NCI-H128 (cell line): ENCODE data around the gene WBP4.
"Not testable (repeated sequence)": the region's sequence is repeated elsewhere in the genome, so short reads cannot be mapped to it uniquely, and the experiment has no call there.

ENCODE experiments used
- DNase-seq: peaks from one replicate; lab custom pipeline; 2025; ENCODE audit not compliant: unreplicated experiment; lab: John Stamatoyannopoulos, UW

Gene WBP4

DNA sequence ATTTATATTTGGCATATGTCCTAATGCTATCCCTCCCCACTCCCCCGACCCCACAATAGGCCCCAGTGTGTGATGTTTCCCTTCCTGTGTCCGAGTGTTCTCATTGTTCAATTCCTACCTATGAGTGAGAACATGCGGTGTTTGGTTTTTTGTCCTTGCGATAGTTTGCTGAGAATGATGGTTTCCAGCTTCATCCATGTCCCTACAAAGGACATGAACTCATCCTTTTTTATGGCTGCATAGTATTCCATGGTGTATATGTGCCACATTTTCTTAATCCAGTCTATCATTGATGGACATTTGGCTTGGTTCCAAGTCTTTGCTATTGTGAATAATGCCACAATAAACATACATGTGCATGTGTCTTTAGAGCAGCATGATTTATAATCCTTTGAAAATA lies 18.9 kb upstream of the WBP4 start:
- DNase-seq = not testable (repeated sequence)

DNA sequence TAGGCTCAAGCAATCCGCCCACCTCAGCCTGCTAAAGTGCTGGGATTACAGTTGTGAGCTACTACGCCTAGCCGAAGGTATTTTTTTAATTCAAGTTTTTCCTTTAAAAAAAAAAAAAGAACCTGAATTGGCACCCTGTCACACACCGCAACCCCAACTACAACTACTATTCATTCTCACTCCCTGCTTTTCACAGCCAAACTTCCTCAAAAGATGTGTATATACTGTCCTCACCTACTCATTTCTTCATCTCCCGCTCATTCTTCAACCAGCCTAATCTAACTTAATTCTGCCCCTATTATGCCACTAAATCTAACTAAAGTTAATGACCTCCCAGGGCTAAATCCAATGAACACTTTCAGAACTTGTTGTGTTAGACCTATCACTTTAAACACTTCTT lies 12.7 kb upstream of the WBP4 start:
- no peak for DNase-seq

DNA sequence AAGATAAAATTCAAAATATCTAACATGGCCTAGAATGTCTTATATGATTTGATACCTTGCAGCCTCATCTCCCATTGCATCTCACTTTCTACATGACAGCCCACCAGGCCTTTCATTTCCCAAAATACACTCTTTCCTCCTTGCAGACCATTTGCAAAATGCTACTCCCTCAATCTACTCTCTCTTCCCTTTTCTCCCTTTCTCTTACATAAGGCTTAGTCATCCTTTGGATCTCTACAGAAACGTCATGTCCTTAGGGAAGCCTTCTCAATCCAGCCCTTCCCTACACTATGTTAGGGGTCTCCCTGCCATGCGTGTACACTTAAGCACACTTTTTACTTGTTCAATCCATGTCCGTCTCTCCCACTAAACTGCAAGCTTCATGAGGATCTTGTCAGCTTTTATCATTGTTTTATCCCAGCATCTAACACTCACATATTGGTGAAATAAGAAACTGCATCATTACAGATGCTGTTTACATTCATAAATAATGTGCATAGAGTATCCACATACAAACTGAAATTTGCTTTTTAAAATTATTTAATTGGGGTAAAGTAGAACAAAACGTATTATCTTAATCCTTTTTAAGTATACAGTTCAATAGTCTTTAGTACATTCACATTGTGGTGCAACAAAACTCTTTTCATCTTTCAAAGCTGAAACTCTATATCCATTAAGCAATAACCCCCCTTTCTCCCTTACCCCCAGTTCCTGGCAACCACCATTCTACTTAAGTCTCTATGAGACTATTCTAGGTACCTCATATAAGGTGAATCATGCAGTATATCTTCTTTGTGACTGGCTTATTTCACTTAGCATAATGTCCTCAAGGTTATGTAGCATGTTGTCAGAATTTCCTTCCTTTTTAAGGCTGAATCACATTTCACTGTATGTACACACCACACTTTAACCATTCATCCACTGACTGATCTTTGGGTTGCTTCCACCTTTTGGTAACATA lies 11.5 kb upstream of the WBP4 start:
- no peak for DNase-seq

DNA sequence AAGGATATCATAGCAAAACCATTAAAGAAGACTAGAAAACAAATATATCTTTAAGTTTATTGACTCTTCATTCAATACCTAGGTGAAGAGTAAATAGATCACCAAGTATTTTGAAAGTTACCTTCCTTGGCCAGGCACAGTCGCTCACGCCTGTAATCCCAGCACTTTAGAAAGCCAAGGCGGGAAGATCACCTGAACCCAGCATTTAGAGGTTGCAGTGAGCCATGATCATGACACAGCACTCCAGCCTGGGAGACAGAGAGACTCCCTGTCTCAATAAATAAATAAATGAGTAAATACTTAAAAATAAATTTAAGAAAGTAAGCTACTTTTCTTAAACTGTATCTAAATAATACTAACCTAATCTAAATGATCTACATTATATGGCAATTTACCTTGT lies 8.9 kb upstream of the WBP4 start:
- no peak for DNase-seq

DNA sequence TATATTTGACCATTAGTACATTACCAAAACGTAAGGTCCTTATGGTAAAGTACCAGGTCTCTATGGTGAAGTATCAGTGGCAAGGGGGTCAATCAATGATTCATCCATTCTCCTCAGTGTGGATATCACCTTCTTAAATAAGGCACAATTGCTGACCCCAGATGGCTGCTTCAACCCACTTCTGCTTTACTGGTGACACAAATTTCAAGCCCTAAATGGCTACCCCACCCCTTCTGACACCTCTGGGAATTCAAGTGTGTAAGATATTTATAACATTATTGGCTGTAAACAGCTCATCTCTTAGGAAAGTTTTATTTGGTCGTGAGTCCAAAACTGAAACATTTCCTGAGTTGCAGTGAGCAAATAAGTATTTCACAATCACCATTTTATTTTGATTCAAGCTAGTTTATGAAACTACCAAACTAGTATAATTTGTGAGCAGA lies 7.9 kb upstream of the WBP4 start:
- DNase-seq = no peak

DNA sequence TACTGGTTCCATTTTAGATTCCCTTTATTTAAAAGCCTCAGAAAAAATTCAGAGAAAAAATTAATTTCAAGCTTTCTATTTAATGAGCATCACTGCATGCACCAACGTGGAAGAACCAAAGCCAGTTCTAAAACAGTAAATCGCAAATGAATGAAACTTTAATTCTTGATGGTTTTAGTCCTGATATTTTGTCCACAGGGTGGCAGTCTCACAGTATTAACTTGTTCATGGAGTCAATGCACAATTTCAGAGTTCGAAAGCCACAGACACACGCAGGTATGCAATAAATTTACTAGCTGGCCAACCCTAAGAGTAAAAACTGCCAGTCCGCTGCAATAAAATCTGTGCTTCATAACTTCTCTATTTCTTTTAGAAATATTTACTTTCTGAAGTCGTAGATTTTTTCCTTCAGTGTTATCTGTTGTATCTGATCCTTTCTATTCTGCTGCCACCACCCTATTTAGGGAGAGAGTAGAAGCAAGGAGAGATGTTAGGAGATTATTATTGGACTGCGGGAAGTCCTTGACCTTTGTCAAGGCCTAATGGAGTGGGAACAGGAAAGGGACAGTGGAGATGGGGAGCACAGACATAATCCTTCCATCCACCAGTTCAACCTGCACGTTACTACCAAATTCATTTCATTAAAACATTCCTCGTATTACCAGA lies 7.0 kb upstream of the WBP4 start:
- no peak for DNase-seq

DNA sequence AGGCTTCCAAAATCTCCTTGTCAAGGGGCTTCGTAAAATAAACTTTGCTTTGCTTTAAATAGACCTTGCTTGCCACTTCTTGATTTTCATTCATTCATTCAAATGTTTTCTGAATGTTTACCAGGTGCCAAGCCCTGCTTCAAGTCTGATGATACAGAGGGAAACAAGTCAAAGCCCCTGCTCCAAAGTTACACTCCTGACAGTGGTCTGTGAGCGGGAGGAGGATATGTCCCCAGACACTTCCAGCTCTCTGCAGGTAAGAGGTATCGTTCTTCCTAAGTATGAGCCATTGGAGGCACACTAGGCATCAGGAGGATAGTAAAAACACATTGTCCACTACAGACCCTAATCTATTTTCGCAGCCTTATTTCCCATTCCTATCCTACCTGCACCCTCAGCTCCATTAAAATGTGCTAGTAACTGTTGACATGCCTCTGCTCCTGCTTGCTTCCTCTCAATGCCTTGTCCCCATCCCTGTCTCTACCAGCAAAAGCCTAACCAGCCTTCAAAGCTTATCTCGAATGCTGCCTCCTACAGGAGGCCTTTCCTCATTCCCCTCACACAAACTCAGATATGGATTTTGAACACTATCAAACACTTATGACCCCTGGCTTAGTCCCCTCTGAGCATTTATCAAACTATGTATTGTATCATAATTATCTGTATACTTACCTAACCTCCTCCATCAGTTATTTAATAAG lies 6.2 kb upstream of the WBP4 start:
- no peak for DNase-seq

DNA sequence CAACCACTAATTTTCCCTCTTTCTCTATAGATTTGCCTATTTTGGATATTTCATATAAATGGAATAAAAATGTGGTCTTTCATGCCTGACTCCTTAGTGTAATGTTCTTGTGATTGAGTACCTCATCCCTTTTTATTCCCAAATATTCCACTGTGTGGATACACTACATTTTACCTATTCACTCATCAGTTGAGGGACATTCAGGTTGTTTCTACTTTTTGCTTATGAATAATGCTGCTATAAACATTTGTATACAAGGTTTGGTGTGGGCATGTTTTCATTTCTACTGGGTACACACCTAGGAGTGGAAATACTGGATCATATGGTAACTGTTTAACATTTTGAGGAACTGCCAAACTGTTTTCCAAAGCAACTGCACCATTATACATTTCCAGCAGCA lies 5.1 kb upstream of the WBP4 start:
- DNase-seq = no peak

DNA sequence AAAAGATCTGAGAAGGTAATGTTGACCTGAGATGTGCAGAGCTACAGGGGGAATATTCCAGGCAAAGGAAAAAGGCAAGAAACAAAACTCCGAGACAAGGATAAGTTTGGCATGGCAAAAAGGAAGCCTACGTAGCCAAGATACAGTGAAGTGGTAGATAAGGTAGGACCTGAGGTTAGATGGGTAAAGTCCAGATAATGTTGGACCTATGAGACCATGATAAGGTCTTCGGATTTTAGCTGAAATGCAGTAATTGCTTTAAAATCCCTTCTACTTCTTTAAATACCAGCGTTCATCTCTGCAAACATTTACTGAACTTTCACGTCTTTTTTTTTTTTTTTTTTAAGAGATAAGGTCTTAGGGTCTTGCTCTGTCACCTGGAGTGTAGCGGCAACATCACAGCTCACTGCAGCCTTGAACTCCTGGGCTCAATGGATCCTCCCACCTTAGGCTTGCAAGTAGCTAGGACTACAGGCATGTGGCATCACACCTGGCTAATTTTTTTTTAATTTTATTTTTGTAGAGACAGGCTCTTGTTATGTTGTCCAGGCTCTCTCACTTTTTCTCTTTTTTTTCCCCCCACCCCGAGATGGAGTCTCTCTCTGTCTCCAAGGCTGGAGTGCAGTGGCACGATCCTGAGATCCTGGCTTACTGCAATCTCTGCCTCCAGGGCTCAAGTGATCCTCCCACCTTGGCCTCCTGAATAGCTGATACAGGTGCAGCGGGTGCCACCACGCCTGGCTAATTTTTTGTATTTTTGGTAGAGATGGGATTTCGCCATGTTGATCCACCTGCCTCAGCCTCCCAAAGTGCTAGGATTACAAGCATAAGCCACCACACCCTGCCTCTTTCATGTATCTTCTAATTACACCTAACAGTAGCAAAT lies 4.2 kb upstream of the WBP4 start:
- DNase-seq = no peak

DNA sequence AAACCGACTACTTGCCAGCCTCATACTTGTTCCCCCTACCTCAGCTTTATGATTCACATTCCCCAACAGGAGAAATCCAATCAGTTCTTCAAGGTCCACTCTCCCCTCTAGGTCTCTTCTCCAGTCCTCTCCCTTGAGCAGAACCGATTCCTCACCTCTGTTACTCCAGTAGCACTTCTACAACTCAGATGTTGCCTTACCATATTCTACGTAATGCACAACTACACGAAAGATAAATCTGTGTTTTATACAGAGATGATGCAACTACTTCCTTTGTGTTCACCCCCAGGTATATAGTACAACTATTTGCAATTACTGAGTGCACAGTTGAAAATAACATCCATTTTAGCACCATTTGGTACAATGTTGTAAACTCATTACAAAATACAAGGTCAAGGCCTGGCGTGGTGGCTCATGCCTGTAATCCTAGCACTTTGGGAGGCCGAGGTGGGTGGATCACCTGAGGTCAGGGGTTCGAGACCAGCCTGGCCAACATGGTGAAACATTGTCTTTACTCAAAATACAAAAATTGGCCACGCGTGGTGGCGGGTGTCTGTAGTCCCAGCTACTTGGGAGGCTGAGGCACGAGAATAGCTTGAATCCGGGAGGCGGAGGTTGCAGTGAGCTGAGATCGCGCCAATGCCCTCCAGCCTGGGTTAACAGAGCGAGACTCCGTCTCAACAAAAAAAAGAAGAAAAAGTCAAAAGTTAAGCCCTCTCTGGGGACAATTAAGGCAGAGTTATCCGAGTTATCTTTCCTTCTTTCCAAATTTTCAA lies 2.8 kb upstream of the WBP4 start:
- DNase-seq = no peak

DNA sequence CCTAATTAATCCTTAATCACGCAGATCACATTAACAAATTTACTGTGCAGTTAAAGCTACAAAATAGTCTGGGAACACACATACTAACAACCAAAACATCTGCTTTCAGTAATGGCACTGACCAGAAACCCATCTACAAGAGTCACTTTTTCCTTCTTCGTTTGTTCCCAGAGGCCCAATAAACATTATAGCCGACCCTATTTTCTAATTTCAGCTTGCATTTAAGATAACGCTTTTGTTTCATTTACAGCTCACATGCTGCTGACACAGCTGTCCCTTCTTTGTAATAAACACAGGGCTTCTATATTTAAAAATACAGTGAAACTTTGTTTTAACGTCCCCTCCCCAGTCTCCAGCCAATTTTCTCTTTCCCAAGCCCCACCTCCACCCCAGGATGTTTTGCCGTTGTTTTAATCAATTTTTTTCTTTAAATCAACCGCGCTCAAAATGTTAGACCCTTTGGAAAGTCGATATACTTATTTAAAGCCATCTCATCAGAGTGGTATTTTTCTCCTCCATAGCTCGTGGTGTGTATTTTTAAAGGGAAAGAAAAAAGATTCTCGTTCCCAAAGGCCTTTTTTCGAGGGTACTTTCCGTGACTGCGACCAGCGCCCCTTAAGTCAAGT lies 1.7 kb upstream of the WBP4 start:
- DNase-seq = peak; percentile 11

DNA sequence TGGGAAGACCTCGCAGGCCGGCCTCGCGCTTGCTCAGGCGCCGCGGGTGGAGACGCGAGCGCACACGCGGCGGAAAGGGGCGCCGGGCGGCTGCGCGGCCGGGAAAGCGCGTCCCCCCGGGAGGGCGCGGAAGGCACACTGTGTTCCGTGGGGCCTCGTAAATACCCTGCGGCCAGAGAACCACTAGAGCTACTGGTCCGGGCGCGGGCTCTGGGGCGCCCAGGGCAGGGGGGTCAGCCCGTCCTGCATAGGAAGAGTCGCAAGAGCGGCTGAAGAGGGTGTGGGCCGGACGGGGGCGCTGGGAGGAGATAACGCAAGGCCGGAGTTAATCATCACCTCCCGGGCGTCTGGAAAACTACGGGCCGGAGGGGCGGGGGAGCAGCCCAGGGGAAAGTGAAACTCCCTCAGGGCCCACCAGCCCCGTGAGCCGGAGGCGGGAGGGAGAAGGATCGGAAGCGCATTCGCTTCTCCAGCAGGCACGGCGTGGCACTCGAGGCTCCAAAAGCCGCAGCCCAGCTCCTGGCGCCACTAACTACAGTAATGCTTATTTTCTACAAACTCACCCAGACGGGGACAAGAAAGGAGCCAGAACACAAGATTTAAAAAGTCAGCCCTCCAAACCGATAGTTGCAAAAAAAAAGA lies 1.1 kb upstream of the WBP4 start:
- peak; percentile 78 for DNase-seq

DNA sequence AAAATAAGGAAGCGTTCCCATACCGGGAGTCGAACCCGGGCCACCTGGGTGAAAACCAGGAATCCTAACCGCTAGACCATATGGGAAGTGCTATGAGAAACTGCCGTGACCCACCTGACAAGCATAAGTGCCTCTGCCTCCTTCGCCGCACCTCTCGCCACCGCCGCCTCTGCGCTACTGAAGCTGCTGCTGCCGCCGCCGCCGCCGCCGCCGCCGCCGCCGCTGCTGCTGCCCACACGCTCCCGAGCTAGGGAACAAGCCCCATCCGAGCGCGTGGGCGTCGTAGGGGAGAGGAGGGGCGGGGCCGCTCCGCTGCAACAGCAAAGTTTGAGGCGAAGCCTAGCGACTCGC lies 610 bp upstream of the WBP4 start:
- DNase-seq = peak; percentile 78

DNA sequence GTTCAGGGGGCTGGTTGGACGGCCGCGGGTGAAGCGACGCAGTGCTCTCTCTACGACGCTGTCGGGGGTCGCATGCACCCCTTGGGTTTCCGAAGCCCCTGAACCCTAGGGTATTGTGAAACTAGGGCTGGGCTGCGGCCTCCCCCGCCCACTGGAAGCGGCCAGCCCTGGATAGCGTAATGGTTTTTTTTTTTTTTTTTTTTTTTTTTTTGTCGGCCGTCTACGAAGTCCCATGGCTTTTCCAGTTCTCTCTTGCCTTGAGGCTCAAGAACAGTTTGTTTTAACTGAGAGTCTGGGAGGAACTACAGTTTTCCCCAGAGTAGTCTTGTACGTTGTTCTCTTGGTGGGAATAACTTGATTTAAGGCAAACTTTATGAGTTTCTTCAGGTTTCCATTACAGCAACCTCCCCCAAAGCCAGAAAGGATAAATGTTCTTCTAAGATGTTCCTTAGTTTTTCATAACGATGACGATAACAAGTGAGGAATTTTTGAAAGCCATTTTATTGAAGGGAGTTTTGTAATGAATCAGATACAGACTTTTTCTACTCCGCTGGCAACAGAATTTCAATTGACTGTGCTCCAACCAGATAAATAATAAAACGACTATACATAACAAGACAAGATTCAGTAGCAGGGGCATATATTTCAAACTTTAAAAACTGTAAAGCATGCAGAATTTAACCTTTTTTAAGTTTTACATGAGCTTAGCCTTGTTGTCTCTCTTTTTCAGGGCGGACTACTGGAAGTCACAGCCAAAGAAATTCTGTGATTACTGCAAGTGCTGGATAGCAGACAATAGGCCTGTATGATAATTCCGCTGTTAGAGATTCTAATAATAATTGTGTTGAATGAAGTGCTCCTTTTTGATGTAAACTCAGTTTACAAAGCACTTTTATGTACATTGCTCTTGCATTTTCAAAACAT lies 867 bp downstream of the WBP4 start:
- no peak for DNase-seq

DNA sequence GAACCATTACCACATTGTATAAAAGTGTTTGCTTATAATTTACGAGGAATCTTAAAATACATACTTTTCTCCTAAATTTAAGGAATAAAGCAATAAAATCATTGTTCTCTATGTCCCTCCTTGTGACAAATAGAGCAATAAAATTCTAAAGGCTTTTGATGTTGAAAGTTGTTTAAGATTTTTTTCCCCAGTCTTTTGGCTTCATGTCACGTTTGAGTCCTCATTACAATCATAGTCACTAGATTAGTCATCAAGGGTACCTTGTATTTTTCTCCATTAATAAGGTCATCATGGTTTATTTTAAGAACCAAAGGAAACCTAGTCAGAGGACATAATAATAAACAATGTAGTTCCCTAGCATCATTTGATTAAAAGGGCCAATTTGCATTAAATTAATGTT lies 3.2 kb downstream of the WBP4 start:
- no peak for DNase-seq

DNA sequence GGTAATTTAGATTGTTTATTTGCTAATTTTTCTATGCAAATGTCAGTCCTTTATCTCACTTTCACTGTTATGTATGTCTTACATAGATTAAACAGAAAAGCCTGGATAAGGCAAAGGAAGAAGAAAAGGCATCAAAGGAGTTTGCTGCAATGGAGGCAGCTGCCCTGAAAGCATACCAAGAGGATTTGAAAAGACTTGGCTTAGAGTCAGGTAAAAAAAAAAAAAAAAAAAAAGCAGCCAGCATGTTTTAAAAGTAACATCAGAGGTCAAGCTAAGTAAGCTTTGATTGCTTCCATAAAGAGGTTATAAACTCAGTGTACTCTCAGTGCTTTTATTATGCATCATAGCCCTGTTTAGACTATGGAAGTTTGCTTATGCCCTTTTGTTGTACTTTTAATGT lies 3.8 kb downstream of the WBP4 start:
- DNase-seq = no peak

DNA sequence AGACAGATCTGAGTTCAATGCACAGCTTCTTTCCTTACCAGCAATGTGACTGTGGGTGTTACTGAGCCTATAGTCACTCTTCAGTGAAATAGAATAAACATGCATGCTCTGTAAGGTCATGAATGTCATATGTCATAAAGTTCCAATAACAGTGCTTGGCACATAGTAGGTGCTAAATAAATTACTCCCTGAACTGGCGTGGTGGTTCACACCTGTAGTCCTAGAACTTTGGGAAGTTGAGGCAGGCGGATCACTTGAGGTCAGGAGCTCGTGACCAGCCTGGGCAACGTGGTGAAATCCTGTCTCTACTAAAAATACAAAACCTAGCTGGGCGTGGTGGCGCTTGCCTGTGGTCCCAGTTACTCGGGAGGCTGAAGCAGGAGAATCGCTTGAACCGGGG lies 13.2 kb downstream of the WBP4 start:
- no peak for DNase-seq

DNA sequence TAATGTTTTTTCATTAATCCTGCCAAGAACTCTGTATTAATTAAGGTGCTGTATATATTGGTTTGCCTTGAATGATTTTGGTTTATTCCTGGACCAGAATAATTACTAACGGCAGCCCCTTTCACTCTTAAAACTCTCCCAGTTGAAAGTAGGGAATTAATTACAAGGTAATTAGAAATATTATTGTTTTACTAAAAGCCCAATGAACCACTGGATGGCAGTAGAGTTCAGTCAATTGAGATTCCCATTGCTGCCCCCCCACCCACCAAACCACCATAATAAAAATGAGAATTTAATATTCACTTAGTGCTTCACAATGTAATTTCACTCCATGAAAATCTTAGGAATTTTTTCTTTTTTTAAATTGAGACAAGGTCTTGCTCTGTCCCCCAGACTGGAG lies 13.7 kb downstream of the WBP4 start:
- DNase-seq = no peak
